ENCODE measurements around the gene HMGCL.

DNA sequence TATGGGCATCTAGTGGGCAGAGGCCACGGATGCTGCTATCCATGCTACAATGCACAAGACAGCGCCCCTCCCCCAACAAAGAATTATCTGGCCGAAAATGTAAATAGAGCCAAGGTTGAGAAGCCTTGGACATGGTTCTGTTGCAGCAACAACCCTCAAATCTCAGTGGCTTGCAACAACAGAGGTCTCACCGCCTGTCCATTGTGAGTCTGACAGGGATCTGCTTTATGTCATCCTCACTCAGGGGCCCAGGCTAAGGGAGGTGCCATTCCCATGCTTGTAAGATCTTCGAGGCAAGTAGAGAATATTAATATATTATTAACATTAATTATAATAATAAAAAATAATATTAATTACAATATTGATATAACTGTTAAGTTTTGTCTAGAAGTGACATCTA, 56.5 kb downstream of the HMGCL start:
- TF ChIP-seq, protein P1, sequence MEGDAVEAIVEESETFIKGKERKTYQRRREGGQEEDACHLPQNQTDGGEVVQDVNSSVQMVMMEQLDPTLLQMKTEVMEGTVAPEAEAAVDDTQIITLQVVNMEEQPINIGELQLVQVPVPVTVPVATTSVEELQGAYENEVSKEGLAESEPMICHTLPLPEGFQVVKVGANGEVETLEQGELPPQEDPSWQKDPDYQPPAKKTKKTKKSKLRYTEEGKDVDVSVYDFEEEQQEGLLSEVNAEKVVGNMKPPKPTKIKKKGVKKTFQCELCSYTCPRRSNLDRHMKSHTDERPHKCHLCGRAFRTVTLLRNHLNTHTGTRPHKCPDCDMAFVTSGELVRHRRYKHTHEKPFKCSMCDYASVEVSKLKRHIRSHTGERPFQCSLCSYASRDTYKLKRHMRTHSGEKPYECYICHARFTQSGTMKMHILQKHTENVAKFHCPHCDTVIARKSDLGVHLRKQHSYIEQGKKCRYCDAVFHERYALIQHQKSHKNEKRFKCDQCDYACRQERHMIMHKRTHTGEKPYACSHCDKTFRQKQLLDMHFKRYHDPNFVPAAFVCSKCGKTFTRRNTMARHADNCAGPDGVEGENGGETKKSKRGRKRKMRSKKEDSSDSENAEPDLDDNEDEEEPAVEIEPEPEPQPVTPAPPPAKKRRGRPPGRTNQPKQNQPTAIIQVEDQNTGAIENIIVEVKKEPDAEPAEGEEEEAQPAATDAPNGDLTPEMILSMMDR (IDR thresholded peaks at IDR 0.05) = no peak
- TF ChIP-seq POLR2A (IDR thresholded peaks at IDR 0.05) = no peak

All from uterus (tissue), 2 donors.